ENCODE measurements around the gene NR3C1. TPM values are rescaled to one million over a fixed set of nuclear protein-coding genes. Genes with fewer than 3 reads are reported as not detected.

The NR3C1 gene
- total RNA-seq, 1 donor from 2014 or later, result 0.17 TPM

DNA sequence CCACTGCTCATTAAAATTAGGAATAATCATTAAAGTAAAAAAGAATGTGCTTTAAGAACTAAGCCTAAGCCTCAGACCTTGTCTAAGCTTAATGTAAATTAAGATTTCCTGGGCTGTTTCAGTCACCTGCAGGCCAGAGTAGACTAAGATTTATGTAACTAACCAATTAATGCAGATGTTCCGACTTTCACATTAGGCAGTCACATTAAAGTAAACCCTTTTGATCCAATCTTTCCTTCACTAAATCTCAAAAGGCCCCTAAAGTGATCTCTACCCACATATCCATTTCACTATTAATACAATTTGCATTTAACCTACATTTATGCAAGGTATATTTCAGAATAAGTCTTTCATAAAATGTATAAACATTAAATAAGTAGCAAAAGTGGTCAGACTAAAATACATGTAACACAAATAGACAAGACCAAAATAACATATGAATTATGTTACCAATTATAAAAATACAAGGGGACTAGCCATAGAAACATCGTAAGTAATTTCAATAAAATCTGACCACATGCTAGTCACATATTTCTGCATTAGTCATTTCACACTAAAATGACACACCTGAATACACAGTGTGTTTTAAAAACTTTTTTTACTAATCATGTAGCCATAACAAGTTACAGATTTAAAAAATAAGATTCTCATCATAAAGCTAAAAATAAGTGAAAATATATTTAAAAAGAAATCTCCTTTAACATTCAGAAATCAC is 7.7 kb downstream of the NR3C1 start:
- Histone ChIP-seq H3K9ac (no peak overlapping the region), H4K20me1 (ENCODE audit: low read depth) (no peaks in the 10 kb centered on the region), H2AFZ (replicated peaks) (no peak overlapping the region), H3K27ac (no peak overlapping the region), H3K27me3 (peaks cover 21% of the 10 kb centered on the region), H3K4me2 (no peak overlapping the region), H3K4me3 (no peak overlapping the region), H3K36me3 (no peaks in the 10 kb centered on the region), H3K9me3 (ENCODE audit: low read depth) (no peaks in the 10 kb centered on the region), H3K4me1 (peaks cover 22% of the 10 kb centered on the region), H3F3A (ENCODE audit: low read depth) (peaks cover 8% of the 10 kb centered on the region), H3K79me2 (ENCODE audit: low read depth) (no peaks in the 10 kb centered on the region)
- Mint-ChIP-seq H3K4me1 (peaks cover 4% of the 10 kb centered on the region), H3K9me3 (no peaks in the 10 kb centered on the region), H3K4me3 (no peak overlapping the region), H3K27ac (no peak overlapping the region), H3K36me3 (peaks cover 6% of the 10 kb centered on the region), H3K27me3 (ENCODE audit: insufficient read depth, low read depth) (peaks cover 10% of the 10 kb centered on the region)
- TF ChIP-seq EZH2phosphoT487 (IDR thresholded peaks at IDR 0.05) (no peak), EZH2 (IDR thresholded peaks at IDR 0.05) (no peak)
- TF ChIP-seq, protein P1, sequence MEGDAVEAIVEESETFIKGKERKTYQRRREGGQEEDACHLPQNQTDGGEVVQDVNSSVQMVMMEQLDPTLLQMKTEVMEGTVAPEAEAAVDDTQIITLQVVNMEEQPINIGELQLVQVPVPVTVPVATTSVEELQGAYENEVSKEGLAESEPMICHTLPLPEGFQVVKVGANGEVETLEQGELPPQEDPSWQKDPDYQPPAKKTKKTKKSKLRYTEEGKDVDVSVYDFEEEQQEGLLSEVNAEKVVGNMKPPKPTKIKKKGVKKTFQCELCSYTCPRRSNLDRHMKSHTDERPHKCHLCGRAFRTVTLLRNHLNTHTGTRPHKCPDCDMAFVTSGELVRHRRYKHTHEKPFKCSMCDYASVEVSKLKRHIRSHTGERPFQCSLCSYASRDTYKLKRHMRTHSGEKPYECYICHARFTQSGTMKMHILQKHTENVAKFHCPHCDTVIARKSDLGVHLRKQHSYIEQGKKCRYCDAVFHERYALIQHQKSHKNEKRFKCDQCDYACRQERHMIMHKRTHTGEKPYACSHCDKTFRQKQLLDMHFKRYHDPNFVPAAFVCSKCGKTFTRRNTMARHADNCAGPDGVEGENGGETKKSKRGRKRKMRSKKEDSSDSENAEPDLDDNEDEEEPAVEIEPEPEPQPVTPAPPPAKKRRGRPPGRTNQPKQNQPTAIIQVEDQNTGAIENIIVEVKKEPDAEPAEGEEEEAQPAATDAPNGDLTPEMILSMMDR (IDR thresholded peaks at IDR 0.05), result no peak
- DNase-seq (ENCODE audit: low spot score), result no peak

DNA sequence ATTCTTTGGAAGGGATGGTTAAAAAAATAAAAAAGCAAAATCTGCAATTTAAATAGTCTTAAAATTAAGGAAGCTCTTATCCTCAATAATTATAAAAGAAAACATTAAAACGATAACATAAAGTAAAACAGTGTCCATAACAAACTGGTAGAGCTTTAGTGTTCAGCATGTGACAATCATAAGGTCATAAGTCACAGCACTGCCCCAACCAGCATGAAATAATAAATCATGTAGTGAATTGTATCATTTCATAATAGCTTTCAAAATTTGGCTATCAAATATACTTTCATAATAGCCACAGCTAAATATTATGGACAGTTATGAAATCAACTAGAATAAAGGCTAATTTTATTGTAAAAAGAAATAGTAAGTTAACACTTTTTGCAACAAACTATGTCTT is 10.0 kb downstream of the NR3C1 start:
- Mint-ChIP-seq H3K36me3 (no peaks in the 10 kb centered on the region), H3K4me1 (no peaks in the 10 kb centered on the region), H3K9me3 (no peaks in the 10 kb centered on the region), H3K27me3 (ENCODE audit: insufficient read depth, low read depth) (no peaks in the 10 kb centered on the region), H3K4me3 (no peak overlapping the region), H3K27ac (no peak overlapping the region)
- Histone ChIP-seq H3K27ac (no peak overlapping the region), H3K27me3 (no peaks in the 10 kb centered on the region), H3K79me2 (ENCODE audit: low read depth) (no peaks in the 10 kb centered on the region), H3K9ac (no peak overlapping the region), H3K9me3 (ENCODE audit: low read depth) (no peaks in the 10 kb centered on the region), H4K20me1 (ENCODE audit: low read depth) (no peaks in the 10 kb centered on the region), H3K36me3 (no peaks in the 10 kb centered on the region), H2AFZ (replicated peaks) (no peak overlapping the region), H3K4me3 (no peak overlapping the region), H3K4me1 (peaks cover 9% of the 10 kb centered on the region), H3F3A (ENCODE audit: low read depth) (no peaks in the 10 kb centered on the region), H3K4me2 (no peak overlapping the region)
- TF ChIP-seq EZH2 (IDR thresholded peaks at IDR 0.05) (no peak), EZH2phosphoT487 (IDR thresholded peaks at IDR 0.05) (no peak)
- TF ChIP-seq, protein P1 (IDR thresholded peaks at IDR 0.05), result no peak
- no peak for DNase-seq (ENCODE audit: low spot score)

DNA sequence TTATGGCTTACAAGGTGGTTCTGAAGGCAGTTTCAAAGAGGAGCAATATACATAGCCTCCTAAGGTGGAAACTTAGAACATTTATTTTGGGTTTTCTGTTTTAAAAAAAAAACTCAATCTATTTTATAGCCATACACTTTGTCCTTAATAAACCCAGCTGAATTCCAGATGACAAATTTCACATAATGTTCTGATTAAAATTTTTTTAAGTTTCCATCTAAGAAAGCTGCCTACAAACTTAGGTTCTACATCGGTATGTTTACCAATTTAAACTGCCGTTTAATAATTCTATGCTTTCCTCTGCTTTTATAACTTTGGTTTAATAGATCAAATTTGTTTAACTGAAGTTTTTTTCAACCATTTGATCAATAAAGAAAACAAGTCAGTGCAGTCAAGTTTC is 12.5 kb downstream of the NR3C1 start:
- no peaks in the 10 kb centered on the region for H3K27me3 Mint-ChIP-seq (ENCODE audit: insufficient read depth, low read depth)
- H3K9me3 Mint-ChIP-seq, result peaks cover 7% of the 10 kb centered on the region
- TF ChIP-seq EZH2 (IDR thresholded peaks at IDR 0.05) (no peak), EZH2phosphoT487 (IDR thresholded peaks at IDR 0.05) (no peak)
- TF ChIP-seq, protein P1 (IDR thresholded peaks at IDR 0.05), result no peak
- no peak overlapping the region for H2AFZ ChIP-seq (replicated peaks)
- H3K4me1 ChIP-seq, result no peaks in the 10 kb centered on the region
- no peak overlapping the region for H3K27ac ChIP-seq
- no peak overlapping the region for H3K27ac Mint-ChIP-seq
- no peak overlapping the region for H3K9ac ChIP-seq
- no peak overlapping the region for H3K4me3 ChIP-seq
- no peaks in the 10 kb centered on the region for H3K4me1 Mint-ChIP-seq
- H3K4me3 Mint-ChIP-seq, result no peak overlapping the region
- H3K4me2 ChIP-seq, result no peak overlapping the region
- no peaks in the 10 kb centered on the region for H4K20me1 ChIP-seq (ENCODE audit: low read depth)
- H3K79me2 ChIP-seq (ENCODE audit: low read depth), result no peaks in the 10 kb centered on the region
- H3K36me3 Mint-ChIP-seq, result no peaks in the 10 kb centered on the region
- no peak for DNase-seq (ENCODE audit: low spot score)
- no peaks in the 10 kb centered on the region for H3K36me3 ChIP-seq
- H3K9me3 ChIP-seq (ENCODE audit: low read depth), result no peaks in the 10 kb centered on the region
- no peaks in the 10 kb centered on the region for H3F3A ChIP-seq (ENCODE audit: low read depth)
- H3K27me3 ChIP-seq, result no peaks in the 10 kb centered on the region

All from neural progenitor cell (in vitro differentiated cells).